Measurements from ENCODE around the gene HSD17B1.

Gene HSD17B1

GRCh38 chr17:42590886-42591285 is 38.2 kb downstream of the HSD17B1 start:
- H3K36me3 ChIP-seq (ENCODE audit: control insufficient read depth in 1 of 2, insufficient read depth in 2 of 2, low read depth in 1 of 2, low read length in 2 of 2), result peaks cover 32 to 60% of the 10 kb centered on the region in 2 experiments
- no peaks in the 10 kb centered on the region for H3K4me1 ChIP-seq (ENCODE audit: control insufficient read depth, insufficient read depth, low read depth, low read length)
- no peak overlapping the region for H2AK5ac ChIP-seq (ENCODE audit: low read length, severe bottlenecking)
- DNase-seq, result no peak
- H3K9me3 ChIP-seq (ENCODE audit: control insufficient read depth, low read length), result no peaks in the 10 kb centered on the region
- no peak overlapping the region for H2BK5ac ChIP-seq (ENCODE audit: low read depth, low read length, poor library complexity, severe bottlenecking)
- H2BK15ac ChIP-seq (ENCODE audit: low read depth, poor library complexity, severe bottlenecking), result no peak overlapping the region
- no peak overlapping the region for H3K9ac ChIP-seq (ENCODE audit: low read length)
- no peak overlapping the region for H3K23ac ChIP-seq (ENCODE audit: low read length in 2 of 2)
- H2BK12ac ChIP-seq (ENCODE audit: low read length in 2 of 2), result no peak overlapping the region
- peaks cover 29% of the 10 kb centered on the region for H3K79me1 ChIP-seq (replicated peaks; ENCODE audit: low read length, poor library complexity, severe bottlenecking)
- H3K4me2 ChIP-seq (ENCODE audit: low read length, poor library complexity, severe bottlenecking), result no peak overlapping the region
- no peak overlapping the region for H4K91ac ChIP-seq (ENCODE audit: low read length)
- no peak overlapping the region for H3K14ac ChIP-seq (ENCODE audit: low read length in 2 of 2)
- H4K8ac ChIP-seq (ENCODE audit: low read length), result no peak overlapping the region
- H3K18ac ChIP-seq (ENCODE audit: low read depth in 1 of 2, low read length in 2 of 2), result no peak overlapping the region
- H2BK120ac ChIP-seq (ENCODE audit: low read depth, low read length), result no peak overlapping the region
- H3K4me3 ChIP-seq (ENCODE audit: insufficient read depth in 1 of 2, low read depth in 1 of 2, low read length in 2 of 2), result no peak overlapping the region
- H3K27me3 ChIP-seq (ENCODE audit: control insufficient read depth in 1 of 2, insufficient read depth in 1 of 2, low read length in 2 of 2), result no peaks in the 10 kb centered on the region
- H3K27ac ChIP-seq (ENCODE audit: low read length, poor library complexity, severe bottlenecking), result no peak overlapping the region
- whole genome bisulfite sequencing, result 100% methylated on average over 2 of the region's 2 CpGs
- no peak overlapping the region for H2AFZ ChIP-seq (ENCODE audit: low read depth, low read length)
- H3K4ac ChIP-seq (ENCODE audit: low read depth in 1 of 2, low read length in 2 of 2), result no peak overlapping the region

- H2BK12ac ChIP-seq (ENCODE audit: low read length in 2 of 2), result no peak overlapping the region
- peaks cover 30 to 55% of the 10 kb centered on the region in 2 experiments for H3K36me3 ChIP-seq (ENCODE audit: control insufficient read depth in 1 of 2, insufficient read depth in 2 of 2, low read depth in 1 of 2, low read length in 2 of 2)
- no peak overlapping the region for H4K91ac ChIP-seq (ENCODE audit: low read length)
- H2BK5ac ChIP-seq (ENCODE audit: low read depth, low read length, poor library complexity, severe bottlenecking), result no peak overlapping the region
- no peak overlapping the region for H2BK15ac ChIP-seq (ENCODE audit: low read depth, poor library complexity, severe bottlenecking)
- H3K79me1 ChIP-seq (replicated peaks; ENCODE audit: low read length, poor library complexity, severe bottlenecking), result peaks cover 26% of the 10 kb centered on the region
- H3K18ac ChIP-seq (ENCODE audit: low read depth in 1 of 2, low read length in 2 of 2), result no peak overlapping the region
- H2AK5ac ChIP-seq (ENCODE audit: low read length, severe bottlenecking), result no peak overlapping the region
- no peak overlapping the region for H4K8ac ChIP-seq (ENCODE audit: low read length)
- H2AFZ ChIP-seq (ENCODE audit: low read depth, low read length), result no peak overlapping the region
- H3K23ac ChIP-seq (ENCODE audit: low read length in 2 of 2), result no peak overlapping the region
- H3K4me2 ChIP-seq (ENCODE audit: low read length, poor library complexity, severe bottlenecking), result no peak overlapping the region
- no peak for DNase-seq
- WGBS, result 94% methylated on average over 8 of the region's 9 CpGs
- no peak overlapping the region for H3K14ac ChIP-seq (ENCODE audit: low read length in 2 of 2)
- no peak overlapping the region for H3K4ac ChIP-seq (ENCODE audit: low read depth in 1 of 2, low read length in 2 of 2)
- no peak overlapping the region for H3K9ac ChIP-seq (ENCODE audit: low read length)
- no peak overlapping the region for H3K4me3 ChIP-seq (ENCODE audit: insufficient read depth in 1 of 2, low read depth in 1 of 2, low read length in 2 of 2)
- H3K4me1 ChIP-seq (ENCODE audit: control insufficient read depth, insufficient read depth, low read depth, low read length), result no peaks in the 10 kb centered on the region
- no peak overlapping the region for H3K27ac ChIP-seq (ENCODE audit: low read length, poor library complexity, severe bottlenecking)
- no peak overlapping the region for H2BK120ac ChIP-seq (ENCODE audit: low read depth, low read length)
- no peaks in the 10 kb centered on the region for H3K9me3 ChIP-seq (ENCODE audit: control insufficient read depth, low read length)
- H3K27me3 ChIP-seq (ENCODE audit: control insufficient read depth in 1 of 2, insufficient read depth in 1 of 2, low read length in 2 of 2), result no peaks in the 10 kb centered on the region
Measured at GRCh38 chr17:42591411-42591810, 38.7 kb downstream of the HSD17B1 start.

GRCh38 chr17:42596386-42596785 is 43.7 kb downstream of the HSD17B1 start:
- Histone ChIP-seq H2AK5ac (ENCODE audit: low read length, severe bottlenecking) (no peak overlapping the region), H2AFZ (ENCODE audit: low read depth, low read length) (no peak overlapping the region), H3K4me2 (ENCODE audit: low read length, poor library complexity, severe bottlenecking) (no peak overlapping the region), H2BK12ac (ENCODE audit: low read length in 2 of 2) (no peak overlapping the region), H3K18ac (ENCODE audit: low read depth in 1 of 2, low read length in 2 of 2) (no peak overlapping the region), H2BK120ac (ENCODE audit: low read depth, low read length) (no peak overlapping the region), H3K27me3 (ENCODE audit: control insufficient read depth in 1 of 2, insufficient read depth in 1 of 2, low read length in 2 of 2) (no peaks in the 10 kb centered on the region), H3K4ac (ENCODE audit: low read depth in 1 of 2, low read length in 2 of 2) (no peak overlapping the region), H3K9ac (ENCODE audit: low read length) (no peak overlapping the region), H3K23ac (ENCODE audit: low read length in 2 of 2) (no peak overlapping the region), H3K36me3 (ENCODE audit: control insufficient read depth in 1 of 2, insufficient read depth in 2 of 2, low read depth in 1 of 2, low read length in 2 of 2) (peaks cover 1 to 7% of the 10 kb centered on the region in 2 experiments), H2BK15ac (ENCODE audit: low read depth, poor library complexity, severe bottlenecking) (no peak overlapping the region), H2BK5ac (ENCODE audit: low read depth, low read length, poor library complexity, severe bottlenecking) (no peak overlapping the region), H4K91ac (ENCODE audit: low read length) (no peak overlapping the region), H3K14ac (ENCODE audit: low read length in 2 of 2) (no peak overlapping the region), H3K4me1 (ENCODE audit: control insufficient read depth, insufficient read depth, low read depth, low read length) (no peaks in the 10 kb centered on the region), H3K9me3 (ENCODE audit: control insufficient read depth, low read length) (no peaks in the 10 kb centered on the region), H3K4me3 (ENCODE audit: insufficient read depth in 1 of 2, low read depth in 1 of 2, low read length in 2 of 2) (no peak overlapping the region), H3K79me1 (replicated peaks; ENCODE audit: low read length, poor library complexity, severe bottlenecking) (peaks cover 20% of the 10 kb centered on the region), H3K27ac (ENCODE audit: low read length, poor library complexity, severe bottlenecking) (no peak overlapping the region), H4K8ac (ENCODE audit: low read length) (no peak overlapping the region)
- DNase-seq, result no peak
- 100% methylated on average over 2 of the region's 3 CpGs for WGBS

GRCh38 chr17:42598905-42599304 is 46.2 kb downstream of the HSD17B1 start:
- Histone ChIP-seq H3K4me1 (ENCODE audit: control insufficient read depth, insufficient read depth, low read depth, low read length) (no peaks in the 10 kb centered on the region), H2BK12ac (ENCODE audit: low read length in 2 of 2) (no peak overlapping the region), H3K27ac (ENCODE audit: low read length, poor library complexity, severe bottlenecking) (no peak overlapping the region), H3K79me1 (replicated peaks; ENCODE audit: low read length, poor library complexity, severe bottlenecking) (peaks cover 18% of the 10 kb centered on the region), H3K4me3 (ENCODE audit: insufficient read depth in 1 of 2, low read depth in 1 of 2, low read length in 2 of 2) (no peak overlapping the region), H2AK5ac (ENCODE audit: low read length, severe bottlenecking) (no peak overlapping the region), H2BK5ac (ENCODE audit: low read depth, low read length, poor library complexity, severe bottlenecking) (no peak overlapping the region), H2AFZ (ENCODE audit: low read depth, low read length) (no peak overlapping the region), H2BK120ac (ENCODE audit: low read depth, low read length) (no peak overlapping the region), H3K4me2 (ENCODE audit: low read length, poor library complexity, severe bottlenecking) (no peak overlapping the region), H4K91ac (ENCODE audit: low read length) (no peak overlapping the region), H3K9me3 (ENCODE audit: control insufficient read depth, low read length) (no peaks in the 10 kb centered on the region), H3K14ac (ENCODE audit: low read length in 2 of 2) (no peak overlapping the region), H2BK15ac (ENCODE audit: low read depth, poor library complexity, severe bottlenecking) (no peak overlapping the region), H3K27me3 (ENCODE audit: control insufficient read depth in 1 of 2, insufficient read depth in 1 of 2, low read length in 2 of 2) (no peaks in the 10 kb centered on the region), H4K8ac (ENCODE audit: low read length) (no peak overlapping the region), H3K4ac (ENCODE audit: low read depth in 1 of 2, low read length in 2 of 2) (no peak overlapping the region), H3K23ac (ENCODE audit: low read length in 2 of 2) (peak overlapping the region in 1 of 2 experiments; percentile 59), H3K36me3 (ENCODE audit: control insufficient read depth in 1 of 2, insufficient read depth in 2 of 2, low read depth in 1 of 2, low read length in 2 of 2) (no peaks in the 10 kb centered on the region), H3K18ac (ENCODE audit: low read depth in 1 of 2, low read length in 2 of 2) (no peak overlapping the region), H3K9ac (ENCODE audit: low read length) (peak overlapping the region; percentile 36)
- 72% methylated on average over 2 of the region's 2 CpGs for WGBS
- no peak for DNase-seq

Data from mesenchymal stem cell (in vitro differentiated cells and primary cell).